MM.1S (cell line): ENCODE data around the gene RACGAP1.

ENCODE experiments used
- EZH2 ChIP-seq: fragments of 300-600 bp; sonication (generic); optimal IDR thresholded peaks from 2 replicates; pipeline ENCODE3; 2017; ENCODE audit warnings: low read depth, mild to moderate bottlenecking, antibody characterized with exemption, low read length, mixed read lengths
- TF ChIP-seq, protein P1 (sequence below): fragments of 300-600 bp; sonication (generic); IDR thresholded peaks from 2 replicates; pipeline ENCODE4 v1.5.1; 2016; ENCODE audit warnings: antibody characterized with exemption, low read length, mixed read lengths

- TF ChIP-seq, protein P1, sequence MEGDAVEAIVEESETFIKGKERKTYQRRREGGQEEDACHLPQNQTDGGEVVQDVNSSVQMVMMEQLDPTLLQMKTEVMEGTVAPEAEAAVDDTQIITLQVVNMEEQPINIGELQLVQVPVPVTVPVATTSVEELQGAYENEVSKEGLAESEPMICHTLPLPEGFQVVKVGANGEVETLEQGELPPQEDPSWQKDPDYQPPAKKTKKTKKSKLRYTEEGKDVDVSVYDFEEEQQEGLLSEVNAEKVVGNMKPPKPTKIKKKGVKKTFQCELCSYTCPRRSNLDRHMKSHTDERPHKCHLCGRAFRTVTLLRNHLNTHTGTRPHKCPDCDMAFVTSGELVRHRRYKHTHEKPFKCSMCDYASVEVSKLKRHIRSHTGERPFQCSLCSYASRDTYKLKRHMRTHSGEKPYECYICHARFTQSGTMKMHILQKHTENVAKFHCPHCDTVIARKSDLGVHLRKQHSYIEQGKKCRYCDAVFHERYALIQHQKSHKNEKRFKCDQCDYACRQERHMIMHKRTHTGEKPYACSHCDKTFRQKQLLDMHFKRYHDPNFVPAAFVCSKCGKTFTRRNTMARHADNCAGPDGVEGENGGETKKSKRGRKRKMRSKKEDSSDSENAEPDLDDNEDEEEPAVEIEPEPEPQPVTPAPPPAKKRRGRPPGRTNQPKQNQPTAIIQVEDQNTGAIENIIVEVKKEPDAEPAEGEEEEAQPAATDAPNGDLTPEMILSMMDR = no peak
- TF ChIP-seq EZH2 = no peak
Measured at GRCh38 chr12:49979791-49980190, 45.5 kb downstream of the RACGAP1 start.
